Measurements from ENCODE around the gene PSORS1C2. TPM values are rescaled to one million over a fixed set of nuclear protein-coding genes. Genes with fewer than 3 reads are reported as not detected.

PSORS1C2 gene
- total RNA-seq, 2 experiments from 2014 or later = not detected

GRCh38 chr6:31144970-31145340 lies 6.1 kb upstream of the PSORS1C2 start:
- Mint-ChIP-seq H3K4me1 (ENCODE audit: low read depth) (no peaks in the 10 kb centered on the region), H3K27me3 (no peaks in the 10 kb centered on the region), H3K36me3 (ENCODE audit: low read depth) (peaks cover 17% of the 10 kb centered on the region), H3K9me3 (no peaks in the 10 kb centered on the region), H3K27ac (no peak overlapping the region), H3K4me3 (no peak overlapping the region)
- ChIA-PET CTCF (no interaction called here), POLR2A (no interaction called here)
- intact Hi-C loops (cut with DNase I, micrococcal nuclease) = loop anchor here in 1 of 2 experiments (5.0 kb wide), 1 partner anchor 32 kb away; no protein-coding TSS in a partner anchor
- Histone ChIP-seq H3K36me3 (ENCODE audit: insufficient read depth, low read length) (peaks cover 15% of the 10 kb centered on the region), H3K4me1 (ENCODE audit: insufficient read depth, low read length) (no peaks in the 10 kb centered on the region), H3K27me3 (ENCODE audit: control insufficient read depth in 1 of 2, insufficient read depth in 2 of 2, low read length in 2 of 2) (no peaks in the 10 kb centered on the region), H3K4me3 (ENCODE audit: low read length) (no peak overlapping the region), H3K9me3 (ENCODE audit: control insufficient read depth in 1 of 2, insufficient read depth in 1 of 2, low read length in 2 of 2) (no peaks in the 10 kb centered on the region), H3K27ac (ENCODE audit: low read depth in 1 of 2, low read length in 2 of 2) (no peak overlapping the region)
- no peak for ATAC-seq (ENCODE audit: poor library complexity)
- no peak for DNase-seq
- no peak for TF ChIP-seq CTCF (IDR thresholded peaks at IDR 0.05)

GRCh38 chr6:31144296-31144969 lies 5.6 kb upstream of the PSORS1C2 start:
- no peaks in the 10 kb centered on the region for H3K4me1 ChIP-seq (ENCODE audit: insufficient read depth, low read length)
- no peak overlapping the region for H3K27ac ChIP-seq (ENCODE audit: low read depth in 1 of 2, low read length in 2 of 2)
- ChIA-PET CTCF (no interaction called here), POLR2A (no interaction called here)
- H3K4me3 ChIP-seq (ENCODE audit: low read length) = no peak overlapping the region
- DNase-seq (no peak), ATAC-seq (ENCODE audit: poor library complexity) (no peak)
- H3K27me3 Mint-ChIP-seq = no peaks in the 10 kb centered on the region
- H3K4me1 Mint-ChIP-seq (ENCODE audit: low read depth) = no peaks in the 10 kb centered on the region
- H3K4me3 Mint-ChIP-seq = no peak overlapping the region
- TF ChIP-seq CTCF (IDR thresholded peaks at IDR 0.05) = no peak
- intact Hi-C loops (cut with DNase I, micrococcal nuclease) = loop anchor here in 1 of 2 experiments (5.0 kb wide), 1 partner anchor 33 kb away; no protein-coding TSS in a partner anchor
- H3K27me3 ChIP-seq (ENCODE audit: control insufficient read depth in 1 of 2, insufficient read depth in 2 of 2, low read length in 2 of 2) = no peaks in the 10 kb centered on the region
- H3K9me3 Mint-ChIP-seq = no peaks in the 10 kb centered on the region
- H3K9me3 ChIP-seq (ENCODE audit: control insufficient read depth in 1 of 2, insufficient read depth in 1 of 2, low read length in 2 of 2) = no peaks in the 10 kb centered on the region
- no peak overlapping the region for H3K27ac Mint-ChIP-seq
- H3K36me3 Mint-ChIP-seq (ENCODE audit: low read depth) = peaks cover 17% of the 10 kb centered on the region
- peaks cover 12% of the 10 kb centered on the region for H3K36me3 ChIP-seq (ENCODE audit: insufficient read depth, low read length)

- CTCF ChIA-PET = interaction anchor here (0.5 kb wide), 1 partner anchor 50 kb away, joined by 3 read pairs; no protein-coding TSS in a partner anchor
- no peak for TF ChIP-seq CTCF (IDR thresholded peaks at IDR 0.05)
Observed at GRCh38 chr6:31143148-31143547, 4.3 kb upstream of the PSORS1C2 start.

More at GRCh38 chr6:31143148-31143547, 4.3 kb upstream of the PSORS1C2 start:
- no peaks in the 10 kb centered on the region for H3K9me3 ChIP-seq (ENCODE audit: control insufficient read depth in 1 of 2, insufficient read depth in 1 of 2, low read length in 2 of 2)
- peaks cover 17% of the 10 kb centered on the region for H3K36me3 Mint-ChIP-seq (ENCODE audit: low read depth)
- no peak overlapping the region for H3K4me3 Mint-ChIP-seq
- H3K27ac Mint-ChIP-seq = no peak overlapping the region
- H3K27me3 Mint-ChIP-seq = no peaks in the 10 kb centered on the region
- no peak for ATAC-seq (ENCODE audit: poor library complexity)
- POLR2A ChIA-PET = no interaction called here
- intact Hi-C loops (cut with DNase I, micrococcal nuclease) = loop anchor here in 1 of 2 experiments (1.0 to 5.0 kb wide), 2 partner anchors 34 to 382 kb away; no protein-coding TSS in a partner anchor
- H3K27me3 ChIP-seq (ENCODE audit: control insufficient read depth in 1 of 2, insufficient read depth in 2 of 2, low read length in 2 of 2) = no peaks in the 10 kb centered on the region
- peaks cover 12% of the 10 kb centered on the region for H3K36me3 ChIP-seq (ENCODE audit: insufficient read depth, low read length)
- no peaks in the 10 kb centered on the region for H3K4me1 Mint-ChIP-seq (ENCODE audit: low read depth)
- no peak overlapping the region for H3K27ac ChIP-seq (ENCODE audit: low read depth in 1 of 2, low read length in 2 of 2)
- H3K9me3 Mint-ChIP-seq = no peaks in the 10 kb centered on the region
- no peaks in the 10 kb centered on the region for H3K4me1 ChIP-seq (ENCODE audit: insufficient read depth, low read length)
- H3K4me3 ChIP-seq (ENCODE audit: low read length) = no peak overlapping the region
- no peak for DNase-seq

Data from CD4-positive, alpha-beta T cell (primary cell).